ENCODE data around the gene LRRC32.
"Not testable (repeated sequence)": the region's sequence is repeated elsewhere in the genome, so short reads cannot be mapped to it uniquely, and the experiment has no call there.

LRRC32 gene

GRCh38 chr11:76621868-76622267 is 48.7 kb downstream of the LRRC32 start:
- Histone ChIP-seq H3K4me3 (ENCODE audit: low read length) (no peak overlapping the region), H3K4me1 (ENCODE audit: control insufficient read depth, insufficient read depth, low read length) (peaks cover 19% of the 10 kb centered on the region), H3K27me3 (ENCODE audit: control insufficient read depth, insufficient read depth, low read length) (peaks cover 4% of the 10 kb centered on the region), H3K9me3 (replicated peaks; ENCODE audit: low read length) (no peaks in the 10 kb centered on the region), H3K36me3 (ENCODE audit: insufficient read depth, low read length) (no peaks in the 10 kb centered on the region), H3K9ac (ENCODE audit: low read depth, low read length) (no peak overlapping the region), H3K4me2 (ENCODE audit: low read length) (no peak overlapping the region)

GRCh38 chr11:76621466-76621865 is 49.1 kb downstream of the LRRC32 start:
- H3K9me3 ChIP-seq (replicated peaks; ENCODE audit: low read length): no peaks in the 10 kb centered on the region
- peaks cover 4% of the 10 kb centered on the region for H3K27me3 ChIP-seq (ENCODE audit: control insufficient read depth, insufficient read depth, low read length)
- no peak overlapping the region for H3K9ac ChIP-seq (ENCODE audit: low read depth, low read length)
- no peak overlapping the region for H3K4me2 ChIP-seq (ENCODE audit: low read length)
- no peak overlapping the region for H3K4me3 ChIP-seq (ENCODE audit: low read length)
- no peaks in the 10 kb centered on the region for H3K36me3 ChIP-seq (ENCODE audit: insufficient read depth, low read length)
- H3K4me1 ChIP-seq (ENCODE audit: control insufficient read depth, insufficient read depth, low read length): peaks cover 19% of the 10 kb centered on the region

- Histone ChIP-seq H3K9me3 (replicated peaks; ENCODE audit: low read length) (no peaks in the 10 kb centered on the region), H3K4me3 (ENCODE audit: low read length) (no peak overlapping the region), H3K9ac (ENCODE audit: low read depth, low read length) (no peak overlapping the region), H3K27me3 (ENCODE audit: control insufficient read depth, insufficient read depth, low read length) (peaks cover 4% of the 10 kb centered on the region), H3K36me3 (ENCODE audit: insufficient read depth, low read length) (no peaks in the 10 kb centered on the region), H3K4me2 (ENCODE audit: low read length) (no peak overlapping the region), H3K4me1 (ENCODE audit: control insufficient read depth, insufficient read depth, low read length) (peaks cover 27% of the 10 kb centered on the region)
Observed at GRCh38 chr11:76620489-76620888, 50.1 kb downstream of the LRRC32 start.

DNA sequence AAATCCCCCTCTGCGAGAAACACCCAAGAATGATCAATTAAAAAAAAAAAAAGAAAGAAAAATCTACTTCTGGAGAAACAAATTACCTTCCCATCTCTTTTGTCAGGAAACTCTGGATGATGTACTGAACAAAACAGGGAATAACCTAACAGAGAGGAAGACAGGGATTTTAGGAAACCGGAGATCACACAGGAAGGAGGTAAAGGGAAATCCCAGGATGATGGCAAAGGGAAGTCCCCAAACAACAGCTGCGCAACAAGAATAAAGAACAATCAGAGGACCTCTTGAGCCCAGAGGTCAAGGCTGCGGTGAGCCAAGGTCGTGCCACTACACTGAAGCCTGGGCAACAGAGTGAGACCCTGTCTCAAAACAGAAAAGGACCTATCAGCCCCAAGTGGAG is 50.7 kb downstream of the LRRC32 start:
- not testable (repeated sequence) for H3K36me3 ChIP-seq (ENCODE audit: insufficient read depth, low read length); H3K9me3 ChIP-seq (replicated peaks; ENCODE audit: low read length); H3K4me2 ChIP-seq (ENCODE audit: low read length); H3K27me3 ChIP-seq (ENCODE audit: control insufficient read depth, insufficient read depth, low read length); H3K4me3 ChIP-seq (ENCODE audit: low read length); H3K9ac ChIP-seq (ENCODE audit: low read depth, low read length)
- H3K4me1 ChIP-seq (ENCODE audit: control insufficient read depth, insufficient read depth, low read length): peaks cover 28% of the 10 kb centered on the region

DNA sequence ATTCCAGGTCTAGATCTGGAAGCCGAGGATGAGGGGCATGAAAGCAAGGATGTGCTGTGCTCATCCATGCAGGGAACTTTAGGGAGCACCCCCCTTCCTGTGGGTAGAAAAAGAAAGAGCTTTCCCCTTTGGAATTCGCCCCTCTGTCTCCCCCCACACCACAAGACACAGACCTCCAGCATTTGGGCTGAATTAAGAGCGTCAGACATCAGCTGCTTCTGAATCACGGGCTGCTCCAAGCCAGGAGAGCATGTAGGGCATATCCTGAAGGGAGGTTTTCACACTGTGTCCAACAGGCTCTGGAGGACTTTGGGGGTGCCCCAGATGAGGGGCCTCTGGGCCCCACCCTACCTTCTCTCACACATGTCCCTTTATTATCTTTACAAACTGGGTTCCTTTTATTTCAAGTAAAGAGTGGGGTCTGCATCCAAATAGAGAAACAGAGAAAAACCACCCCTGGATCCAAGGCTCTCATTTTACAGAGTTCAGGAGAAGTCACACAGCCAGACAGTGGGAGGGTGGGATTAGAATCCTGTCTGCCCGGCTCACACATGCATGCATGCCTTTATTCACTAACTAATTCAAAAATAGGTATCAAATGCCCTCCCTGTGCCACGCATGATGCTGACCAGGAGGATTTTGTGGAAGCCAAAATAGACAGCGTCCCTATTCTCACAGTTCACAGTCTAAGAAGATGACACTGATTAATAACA is 52.8 kb downstream of the LRRC32 start:
- H3K36me3 ChIP-seq (ENCODE audit: insufficient read depth, low read length): no peaks in the 10 kb centered on the region
- peaks cover 4% of the 10 kb centered on the region for H3K27me3 ChIP-seq (ENCODE audit: control insufficient read depth, insufficient read depth, low read length)
- H3K9ac ChIP-seq (ENCODE audit: low read depth, low read length): no peak overlapping the region
- H3K4me3 ChIP-seq (ENCODE audit: low read length): no peak overlapping the region
- H3K4me2 ChIP-seq (ENCODE audit: low read length): no peak overlapping the region
- no peaks in the 10 kb centered on the region for H3K9me3 ChIP-seq (replicated peaks; ENCODE audit: low read length)
- H3K4me1 ChIP-seq (ENCODE audit: control insufficient read depth, insufficient read depth, low read length): peaks cover 25% of the 10 kb centered on the region

DNA sequence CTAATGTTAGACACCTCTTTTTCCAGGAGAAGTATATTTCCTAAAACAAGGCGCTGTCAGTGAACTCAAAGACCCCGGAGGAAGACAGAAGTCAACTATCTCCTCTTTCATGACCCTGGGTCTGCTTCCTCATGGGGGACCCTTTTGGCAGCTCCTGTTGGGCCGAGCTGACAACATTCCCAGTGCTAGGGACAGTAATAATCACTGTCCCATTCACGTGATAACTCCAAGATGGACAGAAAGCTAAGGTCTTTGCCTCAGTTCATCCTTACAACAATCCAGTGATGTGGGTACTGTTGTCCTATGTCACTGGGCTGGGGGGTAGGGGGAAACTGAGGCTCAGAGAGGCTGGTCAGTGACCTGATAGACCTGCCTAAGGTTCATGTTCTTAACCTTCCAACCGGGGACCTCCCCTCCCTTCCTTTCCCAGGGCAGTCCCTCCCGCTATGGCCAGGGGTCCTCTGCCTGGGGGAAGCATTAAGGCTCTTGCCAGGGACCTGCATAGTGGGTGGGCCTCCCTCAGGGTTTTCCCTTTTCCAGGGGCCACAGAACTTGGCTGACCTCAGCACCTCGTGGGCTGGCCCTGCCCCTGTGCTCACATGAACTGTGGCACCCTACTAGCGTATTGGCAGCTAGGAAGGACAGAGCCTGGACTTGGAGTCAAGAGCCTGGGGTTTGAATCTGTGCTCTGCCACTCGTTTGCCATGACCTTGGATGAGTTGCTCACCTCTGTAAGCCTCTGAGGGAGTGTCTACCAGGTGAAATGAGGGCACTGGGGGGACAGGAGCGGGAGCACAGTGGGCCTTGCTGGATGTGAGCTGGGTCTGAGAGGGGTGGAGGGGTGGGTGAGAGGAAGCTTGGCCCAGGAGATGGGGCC is 53.6 kb downstream of the LRRC32 start:
- Histone ChIP-seq H3K36me3 (ENCODE audit: insufficient read depth, low read length) (no peaks in the 10 kb centered on the region), H3K9ac (ENCODE audit: low read depth, low read length) (no peak overlapping the region), H3K4me2 (ENCODE audit: low read length) (no peak overlapping the region), H3K27me3 (ENCODE audit: control insufficient read depth, insufficient read depth, low read length) (peaks cover 9% of the 10 kb centered on the region), H3K4me3 (ENCODE audit: low read length) (no peak overlapping the region), H3K9me3 (replicated peaks; ENCODE audit: low read length) (no peaks in the 10 kb centered on the region), H3K4me1 (ENCODE audit: control insufficient read depth, insufficient read depth, low read length) (peaks cover 24% of the 10 kb centered on the region)

GRCh38 chr11:76615950-76616349 is 54.6 kb downstream of the LRRC32 start:
- H3K9me3 ChIP-seq (replicated peaks; ENCODE audit: low read length): no peaks in the 10 kb centered on the region
- H3K4me3 ChIP-seq (ENCODE audit: low read length): no peak overlapping the region
- H3K4me1 ChIP-seq (ENCODE audit: control insufficient read depth, insufficient read depth, low read length): peaks cover 15% of the 10 kb centered on the region
- no peak overlapping the region for H3K9ac ChIP-seq (ENCODE audit: low read depth, low read length)
- H3K27me3 ChIP-seq (ENCODE audit: control insufficient read depth, insufficient read depth, low read length): peaks cover 17% of the 10 kb centered on the region
- no peak overlapping the region for H3K4me2 ChIP-seq (ENCODE audit: low read length)
- H3K36me3 ChIP-seq (ENCODE audit: insufficient read depth, low read length): no peaks in the 10 kb centered on the region

- H3K4me3 ChIP-seq (ENCODE audit: low read length): no peak overlapping the region
- no peak overlapping the region for H3K9ac ChIP-seq (ENCODE audit: low read depth, low read length)
- H3K27me3 ChIP-seq (ENCODE audit: control insufficient read depth, insufficient read depth, low read length): peaks cover 26% of the 10 kb centered on the region
- no peak overlapping the region for H3K4me2 ChIP-seq (ENCODE audit: low read length)
- H3K4me1 ChIP-seq (ENCODE audit: control insufficient read depth, insufficient read depth, low read length): peaks cover 11% of the 10 kb centered on the region
- H3K36me3 ChIP-seq (ENCODE audit: insufficient read depth, low read length): no peaks in the 10 kb centered on the region
- H3K9me3 ChIP-seq (replicated peaks; ENCODE audit: low read length): no peaks in the 10 kb centered on the region
Observed at GRCh38 chr11:76614471-76615179, 55.9 kb downstream of the LRRC32 start.

GRCh38 chr11:76613901-76614300 is 56.6 kb downstream of the LRRC32 start:
- Histone ChIP-seq H3K4me2 (ENCODE audit: low read length) (no peak overlapping the region), H3K4me1 (ENCODE audit: control insufficient read depth, insufficient read depth, low read length) (peaks cover 11% of the 10 kb centered on the region), H3K4me3 (ENCODE audit: low read length) (no peak overlapping the region), H3K9me3 (replicated peaks; ENCODE audit: low read length) (no peaks in the 10 kb centered on the region), H3K9ac (ENCODE audit: low read depth, low read length) (no peak overlapping the region), H3K36me3 (ENCODE audit: insufficient read depth, low read length) (no peaks in the 10 kb centered on the region), H3K27me3 (ENCODE audit: control insufficient read depth, insufficient read depth, low read length) (peaks cover 27% of the 10 kb centered on the region)

DNA sequence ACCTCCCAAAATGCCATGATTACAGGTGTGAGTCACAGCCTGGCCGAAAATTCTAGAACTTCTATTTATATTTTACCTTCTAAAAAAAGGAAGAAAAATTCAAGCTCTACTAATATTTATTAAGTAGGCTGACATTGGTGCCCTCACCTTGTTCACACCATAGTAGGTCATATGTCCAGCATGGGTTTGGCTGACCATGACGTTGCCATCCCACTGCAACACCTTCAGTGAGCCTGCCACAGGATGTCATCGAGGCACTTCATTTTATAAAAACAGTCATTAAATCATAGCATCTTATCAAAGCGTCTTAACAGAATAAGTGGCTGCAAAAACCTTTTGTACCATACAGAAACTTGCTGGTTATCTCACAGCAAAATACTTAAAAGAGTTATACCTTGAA is 58.3 kb downstream of the LRRC32 start:
- no peak overlapping the region for H3K9ac ChIP-seq (ENCODE audit: low read depth, low read length)
- peaks cover 25% of the 10 kb centered on the region for H3K27me3 ChIP-seq (ENCODE audit: control insufficient read depth, insufficient read depth, low read length)
- no peaks in the 10 kb centered on the region for H3K36me3 ChIP-seq (ENCODE audit: insufficient read depth, low read length)
- H3K4me1 ChIP-seq (ENCODE audit: control insufficient read depth, insufficient read depth, low read length): peaks cover 11% of the 10 kb centered on the region
- H3K4me2 ChIP-seq (ENCODE audit: low read length): no peak overlapping the region
- no peaks in the 10 kb centered on the region for H3K9me3 ChIP-seq (replicated peaks; ENCODE audit: low read length)
- no peak overlapping the region for H3K4me3 ChIP-seq (ENCODE audit: low read length)

- Histone ChIP-seq H3K4me2 (ENCODE audit: low read length) (no peak overlapping the region), H3K4me3 (ENCODE audit: low read length) (no peak overlapping the region), H3K9me3 (replicated peaks; ENCODE audit: low read length) (no peaks in the 10 kb centered on the region), H3K4me1 (ENCODE audit: control insufficient read depth, insufficient read depth, low read length) (peaks cover 9% of the 10 kb centered on the region), H3K9ac (ENCODE audit: low read depth, low read length) (no peak overlapping the region), H3K27me3 (ENCODE audit: control insufficient read depth, insufficient read depth, low read length) (peaks cover 23% of the 10 kb centered on the region), H3K36me3 (ENCODE audit: insufficient read depth, low read length) (no peaks in the 10 kb centered on the region)
Observed at GRCh38 chr11:76610871-76611475, 59.6 kb downstream of the LRRC32 start.

Measured in skeletal muscle satellite cell (primary cell).